ENCODE results near the gene HOXB9.

DNA sequence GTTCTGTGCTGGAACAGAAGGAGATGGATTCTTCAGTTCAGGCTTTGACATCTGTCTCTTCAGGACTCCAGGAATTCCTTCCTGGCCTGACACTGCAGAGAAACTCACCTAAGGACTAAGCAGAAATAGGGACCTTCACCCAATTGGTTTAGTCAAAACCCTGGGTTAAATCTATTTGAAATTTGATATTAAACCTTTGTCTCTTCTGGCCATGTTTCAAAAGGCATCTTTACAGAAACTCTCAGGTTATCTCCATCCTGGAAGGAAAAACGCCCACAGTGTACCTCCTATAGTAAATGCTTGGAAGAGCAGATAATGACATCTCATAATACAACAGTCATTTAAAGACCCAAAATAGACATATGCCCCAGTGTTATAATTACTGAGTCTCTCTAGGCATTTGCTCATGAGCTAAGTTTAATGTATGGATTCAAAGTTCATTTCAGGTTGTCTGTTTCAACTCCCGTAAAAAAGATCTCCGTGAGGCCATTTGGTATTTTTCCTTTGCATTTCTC lies 42.4 kb downstream of the HOXB9 start:
- no peak for TF ChIP-seq PTBP1 (IDR thresholded peaks at IDR 0.05; ENCODE audit: low read depth, low read length, poor library complexity, severe bottlenecking)
- no peak for TF ChIP-seq ZFX (CRISPR knock-in tag; IDR thresholded peaks at IDR 0.05; ENCODE audit: low read depth)
- TF ChIP-seq MAX (IDR thresholded peaks at IDR 0.05) = no peak
- TF ChIP-seq CBX2 (IDR thresholded peaks at IDR 0.05; ENCODE audit: low read depth, low read length) = no peak
- TF ChIP-seq CBX2 (CRISPR knock-in tag; IDR thresholded peaks at IDR 0.05; ENCODE audit: low read depth) = no peak

Data from HepG2 (cell line).